Testis (tissue), 3 donors: Measurements from ENCODE around the gene LMTK3. TPM values are rescaled to one million over a fixed set of nuclear protein-coding genes. Genes with fewer than 3 reads are reported as not detected.

Source experiments
- DNase-seq: peaks from one replicate; pipeline ENCODE4 v3.0.0-alpha.2; 2019
- H3K27ac ChIP-seq, 2 donors: fragments of 200-600 bp; sonication (generic); one replicate each; pipeline ENCODE4 v1.5.1; 2019
- H3K27me3 ChIP-seq: fragments of 200-600 bp; sonication (generic); one replicate; pipeline ENCODE4 v1.5.1; 2019
- H3K36me3 ChIP-seq: fragments of 200-600 bp; sonication (generic); one replicate; pipeline ENCODE4 v1.5.1; 2017; ENCODE audit warnings: low read depth; ENCODE audit errors: missing control alignments
- H3K4me1 ChIP-seq: fragments of 200-600 bp; sonication (generic); one replicate; pipeline ENCODE4 v1.5.1; 2019
- H3K4me3 ChIP-seq, 2 donors: fragments of 200-600 bp; sonication (generic); one replicate each; pipeline ENCODE4 v1.5.1; 2017 to 2019
- H3K9me3 ChIP-seq: fragments of 200-600 bp; sonication (generic); one replicate; pipeline ENCODE4 v1.5.1; 2017
- CTCF ChIP-seq, 3 experiments: fragments of 450-650 bp in 2 of 3; fragments of 200-600 bp in 1 of 3; sonication (generic) in 1 of 3; IDR thresholded peaks; one replicate each; pipeline ENCODE4 v1.5.1; 2016 to 2019; ENCODE audit warnings: antibody characterized with exemption in 3 of 3, mild to moderate bottlenecking in 2 of 3, moderate library complexity in 1 of 3
- POLR2A ChIP-seq: fragments of 450-650 bp; IDR thresholded peaks from one replicate; pipeline ENCODE4 v1.6.1; 2017; ENCODE audit warnings: antibody characterized with exemption, mild to moderate bottlenecking, moderate library complexity
- WGBS, 2 donors: methylation state at CpG; one replicate each; pipeline ENCODE4 v1.1.5; 2018; 5-methylcytosine and 5-hydroxymethylcytosine counted together
- intact Hi-C: fragments of 100-400 bp; cut with DNase I; formaldehyde crosslinking; loops from one replicate; pipeline ENCODE4 v1.15.1; 2023; ENCODE audit warnings: low total_unique reads
- polyA plus RNA-seq: library from polyadenylated mRNA; stranded (reverse); fragments of 350-450 nt; fragmentation: Illumina TruSeq; extraction: RNeasy Lipid Tissue Mini Kit (QIAGEN cat#74804); gene quantifications from one replicate; pipeline ENCODE4 v1.2.3, GENCODE V29; 2014; ENCODE audit warnings: low read depth, low replicate concordance; ENCODE audit not compliant: insufficient read depth
- total RNA-seq, 2 donors: library from RNA; depleted of rRNA; stranded (reverse); fragments of >200 nt; gene quantifications; one replicate each; pipeline ENCODE4 v1.2.3, GENCODE V29; 2016

Gene LMTK3
- total and polyA plus RNA-seq, 3 donors from 2014 or later: 0.62 to 1.7 (median 0.96) TPM

DNA sequence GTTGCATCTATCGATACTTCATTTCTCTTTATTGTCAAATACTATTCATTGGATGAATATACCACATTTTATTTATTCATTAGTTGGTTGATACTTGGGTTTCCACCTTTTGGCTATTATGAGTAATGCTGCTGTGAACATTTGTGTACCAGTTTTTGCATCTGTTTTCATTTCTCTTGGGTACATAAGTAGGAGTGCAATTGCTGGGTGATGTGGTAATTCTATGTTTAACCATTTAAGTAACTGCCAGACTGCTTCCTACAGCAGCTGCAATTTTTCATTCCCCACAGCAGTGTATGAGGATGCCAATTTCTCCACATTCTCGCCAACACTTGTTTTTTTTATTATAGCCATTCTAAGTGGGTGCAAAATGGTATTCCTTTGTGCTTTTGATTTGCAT is 53.6 kb downstream of the LMTK3 start:
- TF ChIP-seq POLR2A (no peak), CTCF (IDR thresholded peaks at IDR 0.05) (no peak)
- Histone ChIP-seq H3K9me3 (no peaks in the 10 kb centered on the region), H3K36me3 (no peaks in the 10 kb centered on the region), H3K4me1 (no peaks in the 10 kb centered on the region), H3K27ac (no peak overlapping the region), H3K27me3 (no peaks in the 10 kb centered on the region), H3K4me3 (no peak overlapping the region)
- WGBS, 2 donors: 85 to 93% methylated on average over 2 of the region's 2 CpGs
- intact Hi-C loops: no loop called here
- DNase-seq: no peak

GRCh38 chr19:48456864-48457263 is 54.8 kb downstream of the LMTK3 start:
- intact Hi-C loops: no loop called here
- Histone ChIP-seq H3K9me3 (no peaks in the 10 kb centered on the region), H3K4me1 (no peaks in the 10 kb centered on the region), H3K27me3 (no peaks in the 10 kb centered on the region), H3K4me3 (no peak overlapping the region), H3K36me3 (no peaks in the 10 kb centered on the region), H3K27ac (no peak overlapping the region)
- TF ChIP-seq CTCF (IDR thresholded peaks at IDR 0.05): no peak
- TF ChIP-seq POLR2A: no peak
- 92 to 94% methylated on average over 4 of the region's 4 CpGs for WGBS, 2 donors
- DNase-seq: no peak

- H3K9me3 ChIP-seq: no peaks in the 10 kb centered on the region
- no peak for DNase-seq
- H3K36me3 ChIP-seq: no peaks in the 10 kb centered on the region
- H3K4me3 ChIP-seq: no peak overlapping the region
- no peaks in the 10 kb centered on the region for H3K4me1 ChIP-seq
- intact Hi-C loops: no loop called here
- TF ChIP-seq POLR2A (no peak), CTCF (IDR thresholded peaks at IDR 0.05) (no peak)
- no peaks in the 10 kb centered on the region for H3K27me3 ChIP-seq
- 85 to 100% methylated on average over 3 to 11 of the region's 11 CpGs for WGBS, 2 donors
- no peak overlapping the region for H3K27ac ChIP-seq
These were observed 55.6 kb downstream of the LMTK3 start for GRCh38 chr19:48455908-48456562.

DNA sequence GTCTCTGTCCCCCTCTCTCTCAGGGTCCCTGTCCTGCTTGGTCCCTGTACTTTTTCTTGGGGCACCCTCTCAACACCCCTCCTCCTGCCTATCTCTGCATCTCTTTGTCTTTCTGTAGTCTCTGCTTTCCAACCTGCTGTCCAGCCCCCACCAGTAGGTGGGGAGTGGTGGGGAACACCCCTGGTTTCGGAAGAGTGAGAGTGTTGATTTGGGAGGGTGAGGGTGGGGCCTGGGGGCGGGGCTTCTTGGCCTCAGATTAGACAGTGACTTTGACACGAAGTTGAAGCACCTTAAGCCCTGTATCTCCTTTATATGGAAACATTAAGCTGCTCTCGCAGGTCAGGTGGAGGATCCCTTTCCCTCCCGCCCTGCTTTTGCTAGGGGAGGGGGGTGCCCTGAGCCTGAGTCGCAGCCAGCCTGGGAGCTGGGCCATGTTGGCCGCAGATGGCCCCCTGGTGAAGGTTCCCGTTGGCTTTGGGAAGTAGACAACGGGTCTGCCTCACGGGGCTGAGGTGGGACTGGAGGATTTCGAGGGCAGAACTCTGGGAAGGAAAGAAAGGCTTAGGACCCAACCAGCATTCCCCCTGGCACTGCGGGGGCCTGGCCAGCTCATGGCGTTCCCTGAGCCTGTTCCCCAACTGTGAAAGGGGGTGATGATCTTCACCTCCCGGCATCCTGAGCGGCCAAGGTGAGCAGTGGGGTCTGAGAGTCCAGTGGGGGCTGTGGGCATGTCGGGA is 56.3 kb downstream of the LMTK3 start, which contains the start of gene KCNJ14:
TSS of gene KCNJ14 (plus strand) at position 404 of the 737 bp plus-strand sequence. CDS start 6,151 bp downstream, outside the sequence.
- no peak for TF ChIP-seq POLR2A
- TF ChIP-seq CTCF (IDR thresholded peaks at IDR 0.05): no peak
- Histone ChIP-seq H3K4me3 (no peak within 1 kb of the TSS), H3K9me3 (no peaks in the 10 kb centered on the region), H3K4me1 (no peaks in the 10 kb centered on the region), H3K36me3 (no peaks in the 10 kb centered on the region), H3K27me3 (no peaks in the 10 kb centered on the region), H3K27ac (no peak within 1 kb of the TSS)
- no peak for DNase-seq
- 77 to 83% methylated on average over 15 to 16 of the region's 16 CpGs for WGBS, 2 donors
- intact Hi-C loops: no loop called here
